HTERT RPE-1 (cell line): ENCODE measurements around the gene FRMD5.

ENCODE experiments used
- in situ Hi-C: fragments of 300-500 bp; cut with MboI; formaldehyde crosslinking; loops from 4 replicates; pipeline ENCODE4 v1.14.3; 2020; ENCODE audit warnings: low sequenced_read_pairs

FRMD5 gene

DNA sequence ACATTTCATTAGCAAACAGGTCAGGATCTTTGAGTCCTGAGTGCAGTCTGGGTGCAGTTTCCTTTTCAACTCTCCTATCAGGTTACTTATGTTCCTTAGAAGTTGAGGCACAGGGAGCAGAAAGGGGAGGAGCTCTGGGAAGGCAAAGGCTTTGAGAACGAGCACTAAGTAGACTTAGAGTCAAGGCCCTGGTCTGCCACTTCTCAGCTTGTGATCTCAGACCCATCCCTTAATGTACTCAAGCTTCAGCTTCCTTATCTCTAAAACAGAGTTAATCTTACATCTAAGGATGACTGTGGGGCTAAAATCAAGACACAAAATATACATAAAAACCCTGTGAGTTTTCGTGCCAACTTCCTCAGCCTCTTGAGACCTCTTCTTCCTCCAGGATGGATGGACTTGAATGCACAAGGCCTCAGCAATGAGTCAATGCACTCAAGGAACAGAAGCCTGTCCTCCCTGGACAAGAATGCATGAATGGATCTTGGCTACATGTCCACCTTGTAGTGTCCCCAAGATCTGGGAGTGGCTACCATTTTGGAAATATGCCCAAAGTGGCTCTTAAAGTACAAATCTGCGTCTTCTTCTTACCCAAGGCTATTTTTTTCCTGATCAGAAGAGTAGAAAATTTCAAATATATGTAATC lies 263.2 kb downstream of the FRMD5 start:
- in situ Hi-C loops, result no loop called here

DNA sequence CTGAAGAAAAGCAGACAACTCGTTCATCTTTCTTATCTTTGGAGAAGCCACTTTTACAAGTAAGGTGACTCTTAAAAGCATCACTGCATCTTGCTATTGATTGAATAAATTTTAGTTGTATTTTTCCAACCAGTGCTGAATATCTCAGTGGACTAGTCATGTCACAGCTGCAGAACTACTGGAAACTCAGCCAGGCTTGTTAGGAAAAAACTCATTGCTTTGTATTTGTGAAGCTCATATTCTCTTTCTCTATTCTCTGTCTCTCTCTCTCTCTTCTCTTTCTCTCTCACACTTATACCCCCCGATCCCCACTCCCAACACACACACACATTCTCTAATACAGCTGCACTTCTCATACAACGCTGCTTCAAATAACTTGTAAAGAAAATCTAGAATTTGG lies 264.0 kb downstream of the FRMD5 start:
- in situ Hi-C loops, result no loop called here

DNA sequence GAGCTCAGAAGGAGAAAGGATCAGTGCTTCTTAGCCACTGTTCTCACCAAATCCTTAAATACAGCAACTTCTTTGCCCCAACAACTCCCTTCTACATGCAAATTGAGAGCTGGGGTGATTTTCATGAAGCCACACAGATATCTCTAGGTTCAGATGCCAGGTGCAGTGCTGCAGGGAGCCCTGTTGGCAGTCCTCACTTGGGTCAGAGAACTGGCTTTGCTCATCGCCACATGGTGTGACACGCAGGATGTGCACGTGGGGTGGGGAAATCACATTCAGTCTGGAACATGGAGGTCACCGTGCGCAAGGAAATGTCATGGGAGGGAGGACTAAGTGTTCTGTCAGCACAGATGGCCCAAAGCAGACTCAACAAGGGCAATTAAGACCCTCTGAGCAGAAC lies 264.5 kb downstream of the FRMD5 start:
- in situ Hi-C loops, result no loop called here

DNA sequence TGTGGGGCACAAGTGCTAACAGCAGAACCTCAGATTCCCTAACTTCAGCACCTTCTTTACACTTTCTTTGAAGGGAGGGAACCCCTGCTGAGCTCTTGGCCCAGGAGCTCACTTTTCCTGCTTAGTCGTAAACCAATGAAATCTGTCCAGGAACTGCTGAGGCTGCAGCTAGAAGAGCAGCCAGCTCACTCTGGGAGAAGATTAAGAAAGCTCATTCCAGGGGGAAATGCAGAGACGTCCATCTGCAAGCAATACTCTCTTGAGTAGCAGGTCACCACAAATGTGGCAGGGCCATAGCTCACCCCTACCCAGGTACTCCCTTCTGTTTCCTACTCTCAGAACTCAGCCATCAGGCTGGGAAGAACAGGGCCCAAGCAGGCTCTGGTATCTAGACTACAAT lies 265.0 kb downstream of the FRMD5 start:
- in situ Hi-C loops, result no loop called here

DNA sequence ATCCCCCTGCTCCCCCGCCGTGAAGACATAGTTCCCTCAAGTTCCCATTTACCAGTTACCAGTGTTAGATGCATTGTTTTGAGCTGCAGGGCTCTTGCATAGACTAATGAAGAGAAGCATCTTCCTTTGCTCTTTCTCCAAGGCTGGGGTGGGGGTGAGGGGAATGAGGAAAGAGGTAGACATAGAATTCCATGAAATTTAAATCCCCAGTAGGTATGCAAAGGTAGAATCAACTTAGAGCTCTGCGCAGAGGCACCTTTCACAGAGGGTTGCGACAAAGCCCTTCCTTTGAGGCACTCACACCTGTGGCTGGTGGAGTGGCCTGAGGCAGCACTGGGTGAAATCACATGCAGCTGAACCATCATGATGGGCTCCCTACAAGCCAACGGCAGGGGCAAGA lies 266.9 kb downstream of the FRMD5 start:
- in situ Hi-C loops, result no loop called here

DNA sequence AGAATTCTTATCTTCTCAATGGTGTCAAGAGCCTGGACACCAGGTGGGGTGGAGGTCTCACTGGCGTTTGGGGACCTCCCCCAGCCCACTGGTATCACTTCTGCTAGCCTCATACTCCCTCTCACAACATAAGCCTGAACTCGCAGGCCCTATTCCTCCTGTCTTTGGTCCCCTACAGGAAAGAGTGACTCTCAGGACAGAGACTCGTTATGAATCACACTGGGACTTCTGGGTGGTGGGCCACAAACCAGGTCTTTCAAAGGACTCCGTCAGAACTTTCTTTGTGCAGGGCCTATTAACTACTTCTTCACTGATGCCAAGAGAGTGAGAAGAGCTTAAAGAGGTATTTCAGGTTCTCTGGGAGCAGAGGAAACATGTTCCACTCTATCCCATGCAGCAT lies 267.9 kb downstream of the FRMD5 start:
- in situ Hi-C loops, result no loop called here

DNA sequence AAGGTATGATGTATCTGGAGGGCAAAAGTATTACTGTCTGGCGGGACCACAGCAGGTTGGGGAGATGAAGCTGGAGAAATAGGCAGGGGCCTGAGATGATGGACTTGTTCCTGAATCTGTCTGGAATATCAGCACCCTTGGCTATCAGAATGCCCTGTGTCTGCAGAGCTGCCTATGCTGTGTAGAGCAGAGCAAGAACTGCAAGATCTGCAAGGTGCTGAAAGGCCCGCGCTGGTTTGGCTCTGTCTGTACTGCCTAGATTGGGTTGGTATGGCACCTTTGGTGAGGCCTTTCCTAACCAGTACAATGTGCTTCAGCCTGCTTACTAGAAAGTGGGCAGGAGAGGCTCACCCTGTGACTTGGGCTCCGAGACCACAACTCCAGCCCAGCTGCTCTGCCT lies 271.5 kb downstream of the FRMD5 start:
- in situ Hi-C loops, result no loop called here

DNA sequence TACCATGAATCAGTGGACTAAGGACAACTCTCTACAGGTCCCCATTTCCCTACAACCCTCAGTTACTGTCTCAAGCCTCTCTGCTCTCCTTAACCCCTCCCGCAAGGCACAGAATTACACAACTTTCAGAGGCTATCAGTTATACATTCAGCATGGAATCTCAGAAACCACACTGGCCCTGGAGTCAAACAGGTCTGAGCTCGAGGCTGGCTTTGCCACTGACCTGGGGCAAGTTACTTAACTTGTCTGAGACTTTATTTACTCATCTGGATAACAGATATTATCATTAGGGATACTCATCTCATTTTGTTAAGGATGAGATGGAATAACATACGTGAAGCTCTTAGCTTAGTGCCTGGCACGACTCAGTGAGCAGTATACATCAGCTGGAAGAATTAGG lies 273.1 kb downstream of the FRMD5 start:
- in situ Hi-C loops, result no loop called here

DNA sequence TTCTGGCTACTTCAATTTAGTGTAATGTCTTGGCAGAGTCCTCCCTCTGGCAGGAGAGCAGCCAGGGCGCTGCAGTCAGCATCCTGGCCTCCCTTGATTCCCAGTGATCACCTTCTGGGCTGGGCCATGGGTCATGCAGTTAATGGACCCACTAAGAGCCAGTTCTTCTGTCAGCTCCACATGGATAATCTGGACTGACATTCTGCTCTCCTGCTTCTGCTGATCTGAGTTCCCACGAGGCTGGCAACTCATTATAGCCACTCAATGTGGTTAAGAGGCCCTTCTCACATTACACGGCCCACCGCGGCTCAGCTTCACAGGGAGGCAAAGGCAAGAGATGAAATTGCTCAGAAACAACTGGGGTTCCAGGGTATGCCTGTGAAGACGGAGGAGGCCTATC lies 274.3 kb downstream of the FRMD5 start:
- in situ Hi-C loops, result no loop called here

DNA sequence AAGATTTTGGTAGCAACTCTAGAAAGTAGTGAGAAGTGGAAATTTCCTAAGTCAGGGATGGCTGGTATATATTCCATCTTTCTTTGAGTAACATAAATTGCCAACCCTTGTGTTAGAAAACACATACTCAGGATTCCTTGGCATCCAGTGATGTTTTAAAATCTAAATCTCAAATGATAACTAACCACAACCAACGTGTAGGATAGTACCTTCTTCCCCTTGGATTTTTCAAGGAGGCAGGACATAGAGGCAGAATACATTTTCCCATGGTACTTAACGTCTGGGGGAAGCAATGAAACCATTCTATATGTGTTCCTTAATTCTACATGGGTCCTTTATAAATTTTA lies 274.8 kb downstream of the FRMD5 start:
- in situ Hi-C loops, result no loop called here

DNA sequence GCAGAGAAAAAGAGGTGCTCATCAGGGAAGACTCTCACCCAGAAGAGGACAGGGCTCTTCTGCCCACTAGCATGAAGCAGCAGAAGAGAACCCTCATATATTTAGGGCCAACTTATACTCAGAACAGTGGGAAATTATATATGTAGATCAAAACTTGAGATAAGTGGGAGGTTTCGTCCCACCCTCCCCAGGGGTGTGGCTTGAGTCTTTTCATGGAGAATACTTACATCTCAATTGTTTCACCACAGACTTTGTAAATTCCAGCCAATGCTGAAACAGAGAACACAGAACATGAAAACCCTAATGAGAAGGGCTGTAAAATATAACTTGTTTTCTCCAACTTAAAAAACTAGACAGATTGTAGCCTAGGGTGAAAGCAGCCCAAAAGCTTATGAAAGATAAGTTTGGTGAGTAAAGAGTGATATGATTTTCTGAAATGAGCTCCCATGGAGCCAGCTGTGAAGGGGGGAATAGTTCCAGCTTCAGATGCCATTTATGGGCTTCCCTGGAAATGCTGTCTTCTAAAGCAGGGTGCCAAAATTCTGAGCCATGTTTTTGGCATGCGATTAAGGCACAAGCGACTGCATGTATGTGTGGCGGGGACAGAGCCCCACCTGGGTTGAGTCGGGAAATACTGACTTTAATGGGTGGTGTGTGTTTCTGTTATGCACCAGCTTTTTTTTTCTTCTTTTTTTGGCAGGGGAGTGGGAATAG lies 275.4 kb downstream of the FRMD5 start:
- in situ Hi-C loops, result no loop called here

DNA sequence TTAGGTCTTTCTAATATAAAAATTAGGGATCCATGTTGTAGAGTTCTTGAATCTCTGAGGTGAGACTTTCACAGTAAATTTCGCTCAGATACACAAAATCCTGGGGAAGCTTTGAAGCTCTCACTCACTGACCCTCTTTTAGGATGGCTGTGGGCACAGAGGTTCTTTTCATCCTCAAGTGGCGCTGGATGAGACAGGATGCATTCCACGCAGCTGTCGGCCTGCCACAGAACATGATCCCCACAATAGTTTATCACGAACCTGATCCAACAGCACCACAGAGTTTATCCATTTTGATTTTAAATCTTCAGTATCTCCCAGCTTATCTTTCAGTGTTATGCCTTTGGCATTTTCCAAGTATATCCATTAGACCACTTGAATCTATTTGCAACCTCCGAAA lies 276.4 kb downstream of the FRMD5 start:
- in situ Hi-C loops, result no loop called here

DNA sequence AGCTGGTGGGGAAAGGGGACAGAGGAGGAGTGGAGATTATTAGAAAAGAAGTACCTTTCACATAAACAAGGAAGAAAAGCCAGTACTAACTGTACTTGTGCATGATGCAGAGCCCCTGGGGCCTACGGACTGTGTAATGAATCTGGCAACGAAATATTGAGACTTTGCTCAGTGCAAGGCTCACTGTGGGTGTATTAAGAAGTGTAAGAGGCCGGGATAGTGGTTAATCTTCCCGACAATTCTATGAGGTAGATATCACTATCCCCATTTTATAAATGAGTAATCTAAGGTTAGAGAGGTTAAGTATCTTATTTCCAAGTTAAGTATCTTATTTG lies 278.8 kb downstream of the FRMD5 start:
- in situ Hi-C loops, result no loop called here

DNA sequence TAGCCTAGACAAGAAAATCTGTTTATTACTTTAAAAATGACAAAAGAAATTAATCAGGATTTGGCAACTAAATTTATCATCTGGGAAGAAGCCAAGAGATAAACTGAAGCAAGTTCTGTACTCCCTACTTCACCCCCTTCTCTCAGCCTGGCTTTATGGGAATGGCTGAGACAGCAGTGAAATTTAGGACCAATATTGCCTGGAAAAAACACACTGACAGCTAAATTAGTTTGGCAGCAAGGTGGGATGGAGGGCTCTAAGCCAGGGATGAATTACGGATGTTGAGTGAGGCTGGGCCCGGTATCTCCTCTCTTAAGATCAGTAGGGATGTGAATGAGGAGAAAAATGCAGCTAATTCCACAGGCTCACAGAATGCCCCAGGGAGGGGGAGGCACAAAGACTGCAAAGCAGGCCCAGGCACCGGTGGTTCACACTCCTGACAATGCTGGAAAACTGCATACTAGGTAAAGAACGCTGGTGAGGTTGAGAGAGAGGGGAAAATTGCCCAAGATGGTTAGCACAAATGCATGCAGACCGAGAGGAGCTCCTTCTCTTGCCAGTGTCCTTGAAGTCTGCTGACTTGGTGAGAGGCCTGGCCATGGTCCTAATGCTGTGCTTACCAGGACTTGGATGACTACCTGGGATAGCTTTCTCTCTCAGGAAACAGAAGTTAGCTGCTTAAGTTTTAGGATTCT lies 279.3 kb downstream of the FRMD5 start:
- in situ Hi-C loops, result no loop called here

DNA sequence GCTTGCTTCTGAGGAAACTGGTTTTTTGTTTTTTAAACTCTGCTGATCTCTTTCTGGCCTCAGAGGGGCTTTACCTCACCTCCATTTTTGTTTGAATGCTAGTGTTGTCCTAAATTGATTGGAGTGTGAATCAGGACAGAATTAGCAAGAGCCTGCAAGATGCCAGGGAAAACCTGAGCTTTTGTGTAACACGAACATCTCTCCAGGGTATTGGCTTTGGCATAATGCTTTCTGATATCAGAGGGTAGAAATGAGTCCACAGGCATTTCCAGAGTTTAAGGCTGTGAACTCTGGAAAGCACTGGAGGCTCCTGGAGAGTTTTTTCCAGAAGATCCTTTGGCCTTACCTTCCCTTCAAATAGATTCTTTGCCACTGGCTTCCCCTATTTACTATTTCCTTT lies 281.1 kb downstream of the FRMD5 start:
- in situ Hi-C loops, result no loop called here

DNA sequence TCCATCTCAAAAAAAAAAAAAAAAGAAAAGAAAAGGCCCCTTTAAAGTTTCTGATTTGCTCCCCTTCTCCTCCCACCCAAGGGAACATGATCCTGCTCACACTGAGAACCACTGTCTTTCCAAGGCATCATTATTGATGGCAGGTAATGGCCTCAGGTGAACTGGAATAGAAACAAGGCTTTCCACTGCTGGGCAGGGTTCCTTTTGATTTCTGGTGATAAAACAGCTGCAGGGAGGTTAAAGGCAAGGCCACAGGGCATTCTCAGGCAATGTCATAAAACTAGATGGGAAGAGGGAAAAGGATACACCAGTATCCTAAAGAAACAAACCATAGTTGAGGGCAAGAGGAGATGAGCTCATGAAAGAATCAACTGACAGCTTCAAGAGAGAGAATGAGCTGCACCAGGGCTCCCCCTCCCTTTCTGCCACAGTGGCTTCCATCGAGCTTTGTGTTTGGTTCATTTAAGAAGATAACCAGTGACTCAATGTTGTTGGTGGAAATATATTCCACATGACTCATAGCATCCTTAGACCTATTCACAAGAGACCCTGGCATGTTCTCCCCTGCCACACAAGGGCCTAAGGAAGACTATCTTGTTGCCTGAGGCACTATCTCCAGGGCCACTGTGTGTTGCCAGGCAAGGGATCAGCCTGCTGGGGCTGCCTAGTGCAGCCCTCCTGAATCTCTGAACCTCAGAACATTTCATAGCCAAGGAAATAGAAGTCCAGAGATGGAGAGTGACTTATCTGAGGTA lies 281.9 kb downstream of the FRMD5 start:
- in situ Hi-C loops, result no loop called here

DNA sequence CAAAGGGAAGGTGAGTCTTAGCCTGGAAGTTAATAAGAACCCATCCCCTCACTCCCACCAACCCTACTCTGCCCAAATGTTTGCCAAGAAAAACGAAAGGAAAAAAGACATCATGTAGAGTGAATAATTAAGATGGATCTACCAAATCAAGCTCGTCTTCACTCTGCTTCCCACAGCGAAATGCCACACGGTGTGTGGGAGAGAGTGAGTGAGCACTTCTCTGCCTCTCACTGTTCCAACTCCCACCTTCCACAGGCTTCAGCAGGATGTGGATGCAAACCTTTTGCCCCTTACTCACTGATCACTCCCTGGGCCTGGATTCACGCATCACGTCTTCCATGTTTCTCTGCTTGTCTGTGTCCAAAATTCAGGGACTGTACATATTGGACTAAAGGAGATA lies 282.9 kb downstream of the FRMD5 start:
- in situ Hi-C loops, result no loop called here

DNA sequence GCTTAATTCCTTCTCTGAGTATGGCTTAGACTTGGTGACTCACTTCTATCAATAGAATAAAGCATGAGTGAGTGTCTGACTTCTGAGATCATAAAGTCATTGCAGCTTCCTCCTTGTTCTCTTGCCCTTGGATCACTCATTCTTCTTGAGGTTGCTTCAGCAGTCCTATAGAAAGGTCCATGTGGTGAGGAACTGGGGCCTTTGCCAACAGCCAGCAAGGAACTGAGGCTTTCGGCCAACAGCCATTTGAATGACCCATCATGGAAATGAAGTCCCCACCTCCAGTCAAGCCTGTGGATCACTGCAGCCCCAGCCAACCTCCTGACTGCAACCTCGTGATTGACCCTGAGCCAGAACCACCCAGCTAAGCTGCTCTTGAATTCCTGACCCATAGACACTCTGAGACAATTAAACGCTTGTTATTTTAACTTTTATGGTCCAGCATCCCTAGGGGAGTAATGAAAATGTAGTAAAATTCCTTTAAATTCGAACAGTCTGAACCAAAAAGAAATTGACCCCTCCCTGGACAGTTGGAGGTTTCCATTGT lies 283.8 kb downstream of the FRMD5 start:
- in situ Hi-C loops, result no loop called here

DNA sequence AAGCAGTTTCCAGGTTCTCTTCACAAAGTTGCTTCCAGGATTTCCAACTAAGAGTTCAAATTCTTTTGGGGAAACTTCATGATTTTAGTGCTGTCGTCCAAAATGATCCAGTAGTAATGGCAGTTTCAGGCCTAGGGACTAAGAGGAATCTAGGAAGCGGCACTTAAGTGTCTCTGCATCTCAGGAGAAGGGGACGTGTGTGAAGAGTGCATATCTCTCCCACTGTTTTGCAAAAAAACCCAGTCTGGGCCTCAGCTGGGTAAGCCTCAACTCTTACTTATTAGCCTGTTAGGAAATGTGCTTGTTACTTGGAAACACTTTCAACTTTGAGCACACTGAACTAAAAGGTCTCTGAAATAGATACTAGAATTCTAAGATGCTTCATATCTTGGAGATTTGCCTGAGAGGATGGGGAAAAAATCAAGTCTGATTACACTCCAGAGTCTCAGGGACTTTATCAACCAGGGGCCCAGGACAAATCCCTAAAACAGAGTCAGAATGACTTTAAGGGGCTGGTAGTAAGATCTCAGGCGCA lies 286.5 kb downstream of the FRMD5 start:
- in situ Hi-C loops, result no loop called here

DNA sequence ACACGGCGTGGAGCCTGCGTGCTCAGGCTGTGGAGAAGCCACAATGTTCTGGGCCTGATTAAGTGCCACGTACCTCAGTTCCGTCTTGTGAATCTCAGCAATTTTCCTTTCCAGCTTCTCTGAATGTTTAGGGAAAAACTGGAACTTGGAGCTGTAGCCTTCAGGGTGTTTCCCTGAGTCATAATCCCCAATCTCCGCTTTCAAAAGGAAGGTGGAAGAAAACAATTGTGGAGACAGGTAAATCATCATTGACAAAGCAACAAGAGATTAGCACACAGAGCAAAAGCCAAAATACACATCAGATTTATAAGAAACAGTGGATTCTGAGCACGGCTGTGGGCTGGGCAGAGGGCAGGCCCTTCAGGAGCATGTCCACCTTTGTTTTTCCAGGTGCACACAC lies 289.3 kb downstream of the FRMD5 start:
- in situ Hi-C loops, result no loop called here

DNA sequence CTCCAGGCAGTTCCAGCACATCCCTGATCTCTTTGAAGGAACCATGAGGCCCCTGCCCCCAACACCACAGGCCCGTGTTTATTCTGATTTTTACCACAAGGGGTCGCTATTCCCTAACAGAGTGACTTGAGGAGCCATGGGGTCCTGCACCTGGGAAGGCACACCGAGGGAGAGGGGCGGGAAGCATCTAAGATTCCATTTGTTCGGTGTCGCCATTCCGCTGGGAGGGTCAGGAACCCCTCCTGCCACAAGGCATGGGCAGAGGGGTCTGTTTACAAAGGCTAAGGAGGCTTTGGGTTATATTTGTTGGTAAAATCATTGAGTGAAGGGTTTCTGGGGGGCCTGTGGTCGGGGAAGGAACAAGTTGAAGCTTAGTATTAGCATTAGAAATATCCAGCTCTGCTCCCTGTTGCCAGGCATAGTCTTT lies 291.2 kb downstream of the FRMD5 start:
- in situ Hi-C loops, result no loop called here
